Testis (tissue), 3 donors: ENCODE results near the gene NAALADL1. TPM values are rescaled to one million over a fixed set of nuclear protein-coding genes. Genes with fewer than 3 reads are reported as not detected.

ENCODE experiments used
- DNase-seq: peaks from one replicate; pipeline ENCODE4 v3.0.0-alpha.2; 2019
- H3K27ac ChIP-seq, 2 donors: fragments of 200-600 bp; sonication (generic); one replicate each; pipeline ENCODE4 v1.5.1; 2019
- H3K27me3 ChIP-seq: fragments of 200-600 bp; sonication (generic); one replicate; pipeline ENCODE4 v1.5.1; 2019
- H3K36me3 ChIP-seq: fragments of 200-600 bp; sonication (generic); one replicate; pipeline ENCODE4 v1.5.1; 2017; ENCODE audit warnings: low read depth; ENCODE audit errors: missing control alignments
- H3K4me1 ChIP-seq: fragments of 200-600 bp; sonication (generic); one replicate; pipeline ENCODE4 v1.5.1; 2019
- H3K4me3 ChIP-seq, 2 donors: fragments of 200-600 bp; sonication (generic); one replicate each; pipeline ENCODE4 v1.5.1; 2017 to 2019
- H3K9me3 ChIP-seq: fragments of 200-600 bp; sonication (generic); one replicate; pipeline ENCODE4 v1.5.1; 2017
- CTCF ChIP-seq, 3 experiments: fragments of 450-650 bp in 2 of 3; fragments of 200-600 bp in 1 of 3; sonication (generic) in 1 of 3; IDR thresholded peaks; one replicate each; pipeline ENCODE4 v1.5.1; 2016 to 2019; ENCODE audit warnings: antibody characterized with exemption in 3 of 3, mild to moderate bottlenecking in 2 of 3, moderate library complexity in 1 of 3
- POLR2A ChIP-seq: fragments of 450-650 bp; IDR thresholded peaks from one replicate; pipeline ENCODE4 v1.6.1; 2017; ENCODE audit warnings: antibody characterized with exemption, mild to moderate bottlenecking, moderate library complexity
- WGBS, 2 donors: methylation state at CpG; one replicate each; pipeline ENCODE4 v1.1.5; 2018; 5-methylcytosine and 5-hydroxymethylcytosine counted together
- intact Hi-C: fragments of 100-400 bp; cut with DNase I; formaldehyde crosslinking; loops from one replicate; pipeline ENCODE4 v1.15.1; 2023; ENCODE audit warnings: low total_unique reads
- polyA plus RNA-seq: library from polyadenylated mRNA; stranded (reverse); fragments of 350-450 nt; fragmentation: Illumina TruSeq; extraction: RNeasy Lipid Tissue Mini Kit (QIAGEN cat#74804); gene quantifications from one replicate; pipeline ENCODE4 v1.2.3, GENCODE V29; 2014; ENCODE audit warnings: low read depth, low replicate concordance; ENCODE audit not compliant: insufficient read depth
- total RNA-seq, 2 donors: library from RNA; depleted of rRNA; stranded (reverse); fragments of >200 nt; gene quantifications; one replicate each; pipeline ENCODE4 v1.2.3, GENCODE V29; 2016

The NAALADL1 gene
- total and polyA plus RNA-seq, 3 donors from 2014 or later: 16.0 to 18.1 (median 16.5) TPM

- Histone ChIP-seq H3K9me3 (no peaks in the 10 kb centered on the region), H3K27me3 (no peaks in the 10 kb centered on the region), H3K36me3 (no peaks in the 10 kb centered on the region), H3K4me1 (peaks cover 14% of the 10 kb centered on the region), H3K27ac (no peak overlapping the region), H3K4me3 (no peak overlapping the region)
- TF ChIP-seq POLR2A (no peak), CTCF (IDR thresholded peaks at IDR 0.05) (no peak)
- DNase-seq: no peak
- WGBS, 2 donors: 90 to 94% methylated on average over 11 to 12 of the region's 15 CpGs
- intact Hi-C loops: no loop called here
Measured at GRCh38 chr11:65087827-65088226, 29.5 kb upstream of the NAALADL1 start.

DNA sequence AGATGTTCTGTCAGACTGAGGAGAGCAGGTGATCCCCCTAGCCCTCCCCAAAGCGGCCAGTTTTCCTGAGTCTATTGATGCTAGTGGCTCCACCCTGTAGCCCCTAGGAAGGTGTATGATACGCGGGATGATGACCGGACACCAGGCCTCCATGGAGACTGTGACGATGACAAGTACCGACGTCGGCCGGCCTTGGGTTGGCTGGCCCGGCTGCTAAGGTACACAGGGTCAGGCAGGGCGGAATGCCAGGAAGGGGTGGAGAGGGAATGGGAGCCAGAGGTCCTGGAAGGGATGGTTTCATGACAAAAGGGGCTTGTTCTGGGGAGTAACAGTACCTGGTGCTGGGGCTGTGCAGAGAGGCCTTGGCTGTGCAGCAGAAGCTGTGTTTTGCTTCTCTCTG is 28.9 kb upstream of the NAALADL1 start:
- WGBS, 2 donors: 84 to 85% methylated on average over 11 of the region's 11 CpGs
- TF ChIP-seq CTCF (IDR thresholded peaks at IDR 0.05): no peak
- TF ChIP-seq POLR2A: no peak
- H3K9me3 ChIP-seq: no peaks in the 10 kb centered on the region
- no peak overlapping the region for H3K4me3 ChIP-seq
- H3K27ac ChIP-seq: no peak overlapping the region
- H3K27me3 ChIP-seq: no peaks in the 10 kb centered on the region
- intact Hi-C loops: no loop called here
- no peak for DNase-seq
- no peaks in the 10 kb centered on the region for H3K36me3 ChIP-seq
- peaks cover 14% of the 10 kb centered on the region for H3K4me1 ChIP-seq

DNA sequence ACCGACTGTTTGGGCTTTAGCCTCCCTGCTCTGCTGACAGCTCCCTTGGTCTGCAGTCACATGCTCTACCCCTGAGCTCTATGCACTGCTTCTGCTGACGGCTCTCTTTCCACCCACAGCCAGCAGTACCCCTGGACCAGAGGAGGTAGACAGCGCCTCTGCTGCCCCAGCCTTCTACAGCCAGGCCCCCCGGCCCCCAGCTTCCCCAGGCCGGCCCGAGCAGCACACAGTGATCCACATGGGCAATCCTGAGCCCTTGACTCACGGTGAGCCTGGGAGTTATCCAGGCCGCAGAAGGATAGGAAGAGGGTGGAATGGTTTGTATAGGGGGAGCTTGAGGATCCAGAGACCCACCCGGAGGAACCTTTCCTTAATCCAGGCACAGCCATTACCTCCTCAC is 28.5 kb upstream of the NAALADL1 start:
- Histone ChIP-seq H3K9me3 (no peaks in the 10 kb centered on the region), H3K4me3 (no peak overlapping the region), H3K36me3 (no peaks in the 10 kb centered on the region), H3K4me1 (peaks cover 14% of the 10 kb centered on the region), H3K27ac (no peak overlapping the region), H3K27me3 (no peaks in the 10 kb centered on the region)
- intact Hi-C loops: no loop called here
- WGBS, 2 donors: 88 to 91% methylated on average over 8 to 9 of the region's 9 CpGs
- DNase-seq: no peak
- TF ChIP-seq POLR2A (no peak), CTCF (IDR thresholded peaks at IDR 0.05) (no peak)

DNA sequence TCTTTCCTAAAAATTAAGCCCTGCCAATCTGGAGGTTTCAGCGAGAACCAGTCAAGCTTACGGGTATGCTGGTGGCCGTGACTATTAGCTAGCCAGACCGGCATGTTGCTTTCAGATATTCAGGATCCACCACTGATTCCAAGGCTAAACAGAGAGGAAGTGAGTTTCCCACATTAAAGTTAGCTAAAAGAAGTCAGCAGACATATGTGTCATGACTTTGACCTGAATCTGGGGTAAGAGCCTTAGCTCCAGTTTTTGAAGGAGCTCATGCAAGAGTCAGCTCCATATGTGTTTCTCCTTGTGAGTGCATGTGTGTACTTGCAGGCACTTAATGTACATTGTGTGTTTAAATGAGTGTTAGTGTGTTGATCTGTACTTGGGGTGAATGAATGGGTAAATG is 27.1 kb upstream of the NAALADL1 start:
- H3K4me3 ChIP-seq: no peak overlapping the region
- intact Hi-C loops: no loop called here
- 93% methylated on average over 4 of the region's 4 CpGs for WGBS, 2 donors

More for the DNA sequence above, 27.1 kb upstream of the NAALADL1 start:
- no peaks in the 10 kb centered on the region for H3K27me3 ChIP-seq
- H3K9me3 ChIP-seq: no peaks in the 10 kb centered on the region
- DNase-seq: no peak
- H3K36me3 ChIP-seq: no peaks in the 10 kb centered on the region
- peaks cover 14% of the 10 kb centered on the region for H3K4me1 ChIP-seq
- no peak overlapping the region for H3K27ac ChIP-seq
- TF ChIP-seq CTCF (IDR thresholded peaks at IDR 0.05) (no peak), POLR2A (no peak)
